Measurements from ENCODE around the gene CD300LF.

- no peak for TF ChIP-seq SIN3A (IDR thresholded peaks at IDR 0.05; ENCODE audit: low read depth, low read length)
- no peak for TF ChIP-seq MYC (IDR thresholded peaks at IDR 0.05; ENCODE audit: insufficient read depth, insufficient read length, insufficient replicate concordance, low read length, severe bottlenecking)
- TF ChIP-seq KDM1A (IDR thresholded peaks at IDR 0.05; ENCODE audit: borderline replicate concordance), result no peak
- no peak for TF ChIP-seq CTCF (IDR thresholded peaks at IDR 0.05 in 2 of 3, conservative IDR thresholded peaks at IDR 0.05 in 1 of 3; ENCODE audit: control insufficient read depth in 2 of 3, extremely low read depth in 1 of 3, insufficient read depth in 1 of 3, low read depth in 3 of 3, low read length in 3 of 3)
- TF ChIP-seq POU2F2 (IDR thresholded peaks at IDR 0.05; ENCODE audit: borderline replicate concordance, low read depth, low read length), result no peak
- no peak for TF ChIP-seq CREB1 (IDR thresholded peaks at IDR 0.05; ENCODE audit: low read depth)
- TF ChIP-seq, protein P1, sequence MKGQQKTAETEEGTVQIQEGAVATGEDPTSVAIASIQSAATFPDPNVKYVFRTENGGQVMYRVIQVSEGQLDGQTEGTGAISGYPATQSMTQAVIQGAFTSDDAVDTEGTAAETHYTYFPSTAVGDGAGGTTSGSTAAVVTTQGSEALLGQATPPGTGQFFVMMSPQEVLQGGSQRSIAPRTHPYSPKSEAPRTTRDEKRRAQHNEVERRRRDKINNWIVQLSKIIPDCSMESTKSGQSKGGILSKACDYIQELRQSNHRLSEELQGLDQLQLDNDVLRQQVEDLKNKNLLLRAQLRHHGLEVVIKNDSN (IDR thresholded peaks at IDR 0.05; ENCODE audit: borderline replicate concordance, extremely low read length, insufficient read depth, low read depth, low read length), result no peak
- no peak for TF ChIP-seq USF2 (IDR thresholded peaks at IDR 0.05; ENCODE audit: borderline replicate concordance, low read depth, low read length)
- TF ChIP-seq JUNB (IDR thresholded peaks at IDR 0.05), result no peak
- no peak for TF ChIP-seq TCF3 (IDR thresholded peaks at IDR 0.05; ENCODE audit: borderline replicate concordance, insufficient read depth, low read depth, low read length)
- no peak for TF ChIP-seq ZNF217 (IDR thresholded peaks at IDR 0.05)
- TF ChIP-seq POLR2AphosphoS5 (IDR thresholded peaks at IDR 0.05; ENCODE audit: low read length), result no peak
- no peak for TF ChIP-seq FOXM1 (IDR thresholded peaks at IDR 0.05; ENCODE audit: low read depth, low read length)
Observed at GRCh38 chr17:74755533-74755932, 42.8 kb upstream of the CD300LF start.
